ENCODE data around the gene CADM4.

DNA sequence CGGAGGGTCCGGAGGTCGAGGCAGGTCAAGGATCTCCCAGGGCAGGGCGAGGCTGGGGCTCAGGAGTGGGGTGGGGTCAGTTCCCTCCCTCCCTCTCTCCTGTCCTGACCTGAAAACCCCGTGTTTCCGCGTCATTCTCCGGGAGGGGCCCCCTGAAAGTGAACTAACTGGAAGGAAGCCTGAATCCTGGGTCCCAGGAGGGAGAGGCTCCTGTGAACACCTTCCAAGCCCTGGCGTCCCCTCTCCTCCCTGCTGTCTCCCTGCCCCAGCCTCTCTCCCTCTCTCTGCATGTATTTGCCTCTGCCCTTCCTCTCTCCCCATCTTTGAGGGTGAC, 741 bp upstream of the CADM4 start:
- no peak for TF ChIP-seq TAF1 (IDR thresholded peaks at IDR 0.05; ENCODE audit: low read depth)
- TF ChIP-seq, protein P1, sequence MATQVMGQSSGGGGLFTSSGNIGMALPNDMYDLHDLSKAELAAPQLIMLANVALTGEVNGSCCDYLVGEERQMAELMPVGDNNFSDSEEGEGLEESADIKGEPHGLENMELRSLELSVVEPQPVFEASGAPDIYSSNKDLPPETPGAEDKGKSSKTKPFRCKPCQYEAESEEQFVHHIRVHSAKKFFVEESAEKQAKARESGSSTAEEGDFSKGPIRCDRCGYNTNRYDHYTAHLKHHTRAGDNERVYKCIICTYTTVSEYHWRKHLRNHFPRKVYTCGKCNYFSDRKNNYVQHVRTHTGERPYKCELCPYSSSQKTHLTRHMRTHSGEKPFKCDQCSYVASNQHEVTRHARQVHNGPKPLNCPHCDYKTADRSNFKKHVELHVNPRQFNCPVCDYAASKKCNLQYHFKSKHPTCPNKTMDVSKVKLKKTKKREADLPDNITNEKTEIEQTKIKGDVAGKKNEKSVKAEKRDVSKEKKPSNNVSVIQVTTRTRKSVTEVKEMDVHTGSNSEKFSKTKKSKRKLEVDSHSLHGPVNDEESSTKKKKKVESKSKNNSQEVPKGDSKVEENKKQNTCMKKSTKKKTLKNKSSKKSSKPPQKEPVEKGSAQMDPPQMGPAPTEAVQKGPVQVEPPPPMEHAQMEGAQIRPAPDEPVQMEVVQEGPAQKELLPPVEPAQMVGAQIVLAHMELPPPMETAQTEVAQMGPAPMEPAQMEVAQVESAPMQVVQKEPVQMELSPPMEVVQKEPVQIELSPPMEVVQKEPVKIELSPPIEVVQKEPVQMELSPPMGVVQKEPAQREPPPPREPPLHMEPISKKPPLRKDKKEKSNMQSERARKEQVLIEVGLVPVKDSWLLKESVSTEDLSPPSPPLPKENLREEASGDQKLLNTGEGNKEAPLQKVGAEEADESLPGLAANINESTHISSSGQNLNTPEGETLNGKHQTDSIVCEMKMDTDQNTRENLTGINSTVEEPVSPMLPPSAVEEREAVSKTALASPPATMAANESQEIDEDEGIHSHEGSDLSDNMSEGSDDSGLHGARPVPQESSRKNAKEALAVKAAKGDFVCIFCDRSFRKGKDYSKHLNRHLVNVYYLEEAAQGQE (IDR thresholded peaks at IDR 0.05; ENCODE audit: low read depth): no peak
- no peak for TF ChIP-seq CEBPB (IDR thresholded peaks at IDR 0.05)
- no peak for TF ChIP-seq FOXM1 (IDR thresholded peaks at IDR 0.05; ENCODE audit: borderline replicate concordance, low read depth)
- no peak for TF ChIP-seq TEAD4 (IDR thresholded peaks at IDR 0.05)
- no peak for TF ChIP-seq YY1 (IDR thresholded peaks at IDR 0.05; ENCODE audit: low read depth)
- TF ChIP-seq EP300 (IDR thresholded peaks at IDR 0.05; ENCODE audit: borderline replicate concordance): no peak
- no peak for TF ChIP-seq RAD21 (IDR thresholded peaks at IDR 0.05; ENCODE audit: low read depth)
- TF ChIP-seq, protein P2, sequence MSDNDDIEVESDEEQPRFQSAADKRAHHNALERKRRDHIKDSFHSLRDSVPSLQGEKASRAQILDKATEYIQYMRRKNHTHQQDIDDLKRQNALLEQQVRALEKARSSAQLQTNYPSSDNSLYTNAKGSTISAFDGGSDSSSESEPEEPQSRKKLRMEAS (IDR thresholded peaks at IDR 0.05): no peak
- TF ChIP-seq CREB1 (IDR thresholded peaks at IDR 0.05; ENCODE audit: low read depth): no peak
- no peak for TF ChIP-seq TCF12 (IDR thresholded peaks at IDR 0.05; ENCODE audit: low read depth)
